Activated CD4-positive, alpha-beta T cell treated with anti-CD3 and anti-CD28 coated beads for 1 hour (primary cell): ENCODE results near the gene SERPINB6.
"Not testable (repeated sequence)": the region's sequence is repeated elsewhere in the genome, so short reads cannot be mapped to it uniquely, and the experiment has no call there.

Experiments used
- DNase-seq: peaks from one replicate; pipeline ENCODE4 v3.0.0-alpha.2; 2020

Gene SERPINB6

DNA sequence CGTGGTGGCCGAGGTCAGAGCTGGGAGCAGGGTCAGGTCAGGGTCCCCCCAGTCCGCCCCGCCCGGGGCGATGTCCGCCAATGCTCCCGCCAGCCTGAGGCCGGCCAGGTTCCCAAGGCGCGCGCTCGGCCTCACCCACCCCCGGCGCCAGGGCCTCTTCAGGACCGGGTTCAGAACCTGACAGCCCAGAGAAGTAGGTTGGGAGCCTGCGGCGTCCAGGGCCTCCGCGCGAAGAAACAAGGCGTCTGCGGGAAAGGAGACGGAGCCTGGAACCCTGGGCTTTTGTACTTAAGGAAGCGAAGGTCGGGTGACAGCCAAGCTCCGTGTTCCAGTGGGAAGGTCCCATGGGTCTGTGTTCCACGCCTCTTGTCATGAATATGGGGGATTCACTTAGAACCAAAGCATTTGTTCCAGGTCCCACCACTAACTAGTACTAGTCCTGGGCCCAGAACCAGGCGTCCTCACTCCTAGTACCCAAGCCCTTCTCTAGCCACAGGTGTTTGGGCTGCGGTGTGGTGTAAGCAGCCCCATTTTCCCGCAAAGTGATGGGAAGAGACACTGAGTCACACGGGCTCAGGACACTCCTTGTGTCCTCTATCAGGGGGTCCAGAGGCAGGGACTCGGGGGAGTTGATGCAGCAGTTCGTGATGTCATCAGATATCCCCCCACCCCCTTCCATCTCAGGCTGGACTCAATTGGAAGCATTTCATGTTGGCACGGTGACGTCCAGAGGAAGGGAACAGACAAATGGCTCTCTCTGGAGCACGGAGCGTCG, 67.8 kb downstream of the SERPINB6 start:
- not testable (repeated sequence) for DNase-seq

GRCh38 chr6:2901645-2902502, 69.5 kb downstream of the SERPINB6 start:
- not testable (repeated sequence) for DNase-seq

- DNase-seq: no peak
These were observed 70.3 kb downstream of the SERPINB6 start for GRCh38 chr6:2900821-2901644.

DNA sequence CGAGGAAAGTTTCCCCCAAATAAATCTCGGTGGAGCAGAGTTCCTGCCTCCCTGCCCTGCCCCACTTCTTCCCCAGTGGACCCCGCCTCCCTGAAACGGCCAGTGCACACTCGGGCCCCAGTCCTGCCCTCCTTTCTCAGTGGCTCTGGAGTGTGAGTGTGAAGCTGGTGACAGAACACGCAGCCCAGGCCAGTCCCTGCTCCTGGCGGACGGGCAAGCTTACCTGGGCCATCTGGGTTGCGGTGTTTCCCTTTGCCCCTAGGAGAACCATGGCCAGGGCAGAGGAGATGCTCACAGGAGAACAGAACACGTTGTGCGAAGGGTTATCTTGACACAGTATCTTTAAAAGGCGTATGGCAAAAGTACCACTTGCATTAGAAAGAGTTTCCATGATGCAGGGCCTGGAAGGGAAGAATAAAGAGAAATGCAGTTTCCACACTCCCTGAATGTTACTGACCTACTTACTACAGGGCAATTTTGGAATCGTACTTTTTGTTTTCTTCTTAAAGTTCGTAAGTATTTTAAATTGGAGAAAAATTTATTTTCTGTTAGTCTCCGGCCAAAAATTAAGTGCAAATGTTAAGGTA, 71.1 kb downstream of the SERPINB6 start:
- no peak for DNase-seq

GRCh38 chr6:2899596-2899995, 71.8 kb downstream of the SERPINB6 start:
- no peak for DNase-seq
